Measurements from ENCODE around the gene CXADR.

CXADR gene

DNA sequence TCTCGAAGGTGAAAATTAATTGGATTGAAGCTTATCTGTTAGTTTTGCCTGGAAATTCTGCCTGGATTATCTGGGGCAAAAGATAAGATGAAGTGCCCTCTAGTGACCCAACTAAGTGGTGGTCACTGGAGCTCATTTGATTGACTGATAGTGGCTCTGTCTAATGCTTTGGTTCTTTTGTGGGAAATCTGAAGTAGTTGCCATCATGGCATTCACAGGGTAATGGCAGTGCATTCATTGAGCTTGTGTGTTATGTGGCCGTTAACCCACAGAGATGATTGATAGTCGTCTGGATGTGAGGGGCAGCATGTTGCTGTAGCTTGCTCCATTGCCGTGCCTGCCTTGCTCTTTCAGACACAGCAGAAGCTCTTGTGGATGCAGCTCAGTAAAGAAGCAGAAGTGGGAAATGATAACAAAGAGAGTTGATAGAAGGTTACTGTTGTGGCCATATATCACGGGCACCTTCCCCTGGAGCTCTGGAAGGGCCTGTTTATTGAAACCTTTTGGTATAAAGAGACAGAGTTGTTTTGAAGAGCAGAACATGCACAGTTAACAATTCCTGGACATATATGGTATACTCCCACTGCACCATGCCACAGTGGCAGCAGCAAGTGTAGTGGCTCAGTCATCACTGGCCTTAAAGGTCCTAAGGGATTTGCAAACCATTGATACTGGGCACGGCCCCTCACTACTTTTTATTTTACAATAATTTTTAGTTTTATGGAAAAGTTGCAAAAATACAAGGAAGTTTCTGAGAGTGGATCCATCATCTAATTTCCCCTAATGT is 42.0 kb downstream of the CXADR start:
- Histone ChIP-seq H3K4me1 (ENCODE audit: control insufficient read depth, insufficient read depth, low read length) (no peaks in the 10 kb centered on the region), H3K36me3 (ENCODE audit: control insufficient read depth, insufficient read depth, low read length) (peaks cover 2% of the 10 kb centered on the region), H3K4me3 (ENCODE audit: low read length) (no peak overlapping the region), H3K27ac (ENCODE audit: low read depth, low read length) (no peak overlapping the region), H3K27me3 (ENCODE audit: control insufficient read depth, insufficient read depth, low read length) (no peaks in the 10 kb centered on the region), H3K9ac (ENCODE audit: low read length) (no peak overlapping the region)

DNA sequence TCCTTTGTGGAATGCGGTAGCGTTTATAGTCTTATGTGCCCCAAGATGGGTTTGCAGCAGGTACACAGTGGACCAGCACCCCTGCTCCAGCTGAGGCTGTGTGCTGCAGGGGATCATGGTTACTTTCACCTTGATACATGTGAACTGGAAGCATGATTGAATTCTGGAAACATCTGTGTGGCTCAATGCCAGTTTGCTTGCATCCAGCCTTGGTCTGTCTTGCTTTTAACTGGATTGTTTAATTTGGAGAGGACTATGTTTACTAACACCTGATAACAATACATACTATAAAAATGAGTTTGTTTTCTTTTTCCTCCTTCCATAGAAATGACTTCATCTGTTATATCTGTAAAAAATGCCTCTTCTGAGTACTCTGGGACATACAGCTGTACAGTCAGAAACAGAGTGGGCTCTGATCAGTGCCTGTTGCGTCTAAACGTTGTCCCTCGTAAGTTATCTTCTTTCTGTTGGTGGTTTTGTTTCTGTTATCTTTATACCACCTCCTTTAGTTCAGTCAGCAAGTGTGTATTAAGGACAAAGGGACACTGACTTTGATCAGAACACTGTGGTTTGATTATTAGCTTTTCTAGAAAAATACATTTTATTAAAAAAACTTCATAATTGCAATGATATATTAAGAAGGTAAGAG is 47.7 kb downstream of the CXADR start:
- H3K27ac ChIP-seq (ENCODE audit: low read depth, low read length), result no peak overlapping the region

DNA sequence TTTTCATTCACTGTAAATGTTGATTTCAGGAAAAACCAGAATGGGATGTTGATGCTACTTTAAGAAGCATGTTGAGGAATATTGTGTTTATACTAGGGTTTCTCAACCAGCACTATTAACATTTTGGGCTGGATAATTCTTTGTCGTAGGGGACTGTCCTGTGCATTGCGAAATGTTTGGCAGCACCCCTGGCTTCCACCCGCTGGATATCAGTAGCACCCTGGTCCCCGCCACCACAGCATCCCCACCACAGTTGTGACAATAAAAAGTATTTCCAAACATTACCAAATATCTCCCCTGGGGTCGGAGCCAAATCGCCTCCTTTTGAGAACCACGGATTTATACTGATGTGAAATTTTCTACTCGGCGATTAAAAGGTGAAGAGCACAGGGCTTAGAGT is 57.9 kb downstream of the CXADR start:
- Histone ChIP-seq H3K4me1 (ENCODE audit: control insufficient read depth, insufficient read depth, low read length) (no peaks in the 10 kb centered on the region), H3K27ac (ENCODE audit: low read depth, low read length) (no peak overlapping the region), H3K36me3 (ENCODE audit: control insufficient read depth, insufficient read depth, low read length) (no peaks in the 10 kb centered on the region), H3K4me3 (ENCODE audit: low read length) (no peak overlapping the region), H3K9ac (ENCODE audit: low read length) (no peak overlapping the region), H3K27me3 (ENCODE audit: control insufficient read depth, insufficient read depth, low read length) (no peaks in the 10 kb centered on the region)

More for the DNA sequence above, 47.7 kb downstream of the CXADR start:
- Histone ChIP-seq H3K4me1 (ENCODE audit: control insufficient read depth, insufficient read depth, low read length) (no peaks in the 10 kb centered on the region), H3K4me3 (ENCODE audit: low read length) (no peak overlapping the region), H3K9ac (ENCODE audit: low read length) (no peak overlapping the region), H3K27me3 (ENCODE audit: control insufficient read depth, insufficient read depth, low read length) (no peaks in the 10 kb centered on the region), H3K36me3 (ENCODE audit: control insufficient read depth, insufficient read depth, low read length) (no peaks in the 10 kb centered on the region)

DNA sequence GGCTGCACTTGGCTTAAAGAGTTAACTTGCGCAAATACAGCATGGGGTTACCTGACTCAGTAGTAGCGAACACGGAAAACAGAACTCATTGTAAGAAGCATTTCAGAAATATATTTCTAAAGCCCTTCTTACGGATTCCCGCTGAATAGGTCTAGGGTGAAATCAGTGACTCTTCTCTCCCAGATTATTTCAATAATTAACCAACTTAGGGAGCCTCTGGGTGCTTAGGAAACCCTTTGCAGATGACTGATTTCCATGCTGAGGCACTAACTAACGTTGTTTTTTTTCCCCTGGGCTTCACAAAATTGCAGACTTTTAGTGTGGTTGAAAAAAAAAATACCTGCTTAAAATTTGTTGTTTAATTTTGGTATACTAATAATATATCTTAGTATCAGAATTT is 59.6 kb downstream of the CXADR start:
- Histone ChIP-seq H3K4me1 (ENCODE audit: control insufficient read depth, insufficient read depth, low read length) (no peaks in the 10 kb centered on the region), H3K36me3 (ENCODE audit: control insufficient read depth, insufficient read depth, low read length) (no peaks in the 10 kb centered on the region), H3K27me3 (ENCODE audit: control insufficient read depth, insufficient read depth, low read length) (no peaks in the 10 kb centered on the region), H3K27ac (ENCODE audit: low read depth, low read length) (no peak overlapping the region), H3K4me3 (ENCODE audit: low read length) (no peak overlapping the region), H3K9ac (ENCODE audit: low read length) (no peak overlapping the region)

DNA sequence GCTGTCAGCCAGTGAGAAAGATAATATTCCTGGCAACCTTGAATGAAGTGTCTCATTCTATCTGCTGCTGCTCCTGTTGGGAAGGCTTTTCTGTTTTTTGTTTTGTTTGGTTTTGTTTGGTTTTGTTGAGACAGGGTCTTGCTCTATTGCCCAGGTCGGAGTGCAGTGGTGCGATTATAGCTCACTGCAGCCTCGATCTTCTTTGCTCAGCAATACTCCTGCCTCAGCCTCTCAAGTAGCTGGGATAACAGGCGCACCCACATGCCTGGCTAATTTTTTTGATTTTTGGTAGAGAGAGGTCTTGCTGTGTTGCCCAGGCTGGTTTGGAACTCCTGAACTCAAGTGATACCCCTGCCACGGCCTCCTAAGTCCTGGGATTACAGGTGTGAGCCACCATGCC is 62.2 kb downstream of the CXADR start:
- no peaks in the 10 kb centered on the region for H3K4me1 ChIP-seq (ENCODE audit: control insufficient read depth, insufficient read depth, low read length)
- no peaks in the 10 kb centered on the region for H3K36me3 ChIP-seq (ENCODE audit: control insufficient read depth, insufficient read depth, low read length)
- no peak overlapping the region for H3K9ac ChIP-seq (ENCODE audit: low read length)
- no peak overlapping the region for H3K4me3 ChIP-seq (ENCODE audit: low read length)
- H3K27me3 ChIP-seq (ENCODE audit: control insufficient read depth, insufficient read depth, low read length), result no peaks in the 10 kb centered on the region
- no peak overlapping the region for H3K27ac ChIP-seq (ENCODE audit: low read depth, low read length)

DNA sequence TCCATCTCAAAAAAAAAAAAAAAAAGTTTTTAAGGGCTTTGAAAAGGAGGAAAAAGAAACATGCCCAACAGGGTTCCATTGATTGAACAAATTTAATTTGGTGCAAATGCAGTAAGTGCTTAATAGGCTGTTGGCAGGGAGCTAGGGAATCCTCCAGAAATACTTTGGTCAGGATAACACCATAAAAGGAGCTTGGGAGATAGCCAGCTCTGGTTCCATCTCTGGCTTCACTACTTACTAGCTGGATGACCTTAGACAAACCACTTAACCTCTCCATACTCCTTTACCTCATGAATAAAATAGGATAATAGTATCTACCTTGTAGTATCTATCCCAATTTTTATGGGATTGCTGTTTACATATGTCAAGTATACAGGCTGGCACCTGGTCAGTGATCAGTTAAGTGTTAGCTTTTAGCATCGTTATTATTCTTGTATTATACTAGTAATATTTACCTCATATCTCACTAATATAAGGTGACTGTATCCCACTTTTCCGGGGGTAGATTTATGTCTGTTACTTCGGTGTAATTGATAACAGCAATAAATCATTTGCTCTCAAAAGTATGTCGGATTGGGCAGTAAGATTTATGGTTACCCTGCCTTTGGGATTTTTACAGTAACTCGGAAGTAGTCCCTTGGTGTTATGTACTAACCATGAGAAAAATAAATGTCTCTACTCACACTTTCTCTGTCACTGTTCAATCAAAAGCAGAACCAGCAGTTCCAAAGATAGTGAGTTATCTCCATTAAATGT is 63.4 kb downstream of the CXADR start:
- H3K27ac ChIP-seq (ENCODE audit: low read depth, low read length), result no peak overlapping the region
- H3K9ac ChIP-seq (ENCODE audit: low read length), result no peak overlapping the region
- no peaks in the 10 kb centered on the region for H3K36me3 ChIP-seq (ENCODE audit: control insufficient read depth, insufficient read depth, low read length)
- H3K4me1 ChIP-seq (ENCODE audit: control insufficient read depth, insufficient read depth, low read length), result no peaks in the 10 kb centered on the region
- no peak overlapping the region for H3K4me3 ChIP-seq (ENCODE audit: low read length)
- H3K27me3 ChIP-seq (ENCODE audit: control insufficient read depth, insufficient read depth, low read length), result no peaks in the 10 kb centered on the region

DNA sequence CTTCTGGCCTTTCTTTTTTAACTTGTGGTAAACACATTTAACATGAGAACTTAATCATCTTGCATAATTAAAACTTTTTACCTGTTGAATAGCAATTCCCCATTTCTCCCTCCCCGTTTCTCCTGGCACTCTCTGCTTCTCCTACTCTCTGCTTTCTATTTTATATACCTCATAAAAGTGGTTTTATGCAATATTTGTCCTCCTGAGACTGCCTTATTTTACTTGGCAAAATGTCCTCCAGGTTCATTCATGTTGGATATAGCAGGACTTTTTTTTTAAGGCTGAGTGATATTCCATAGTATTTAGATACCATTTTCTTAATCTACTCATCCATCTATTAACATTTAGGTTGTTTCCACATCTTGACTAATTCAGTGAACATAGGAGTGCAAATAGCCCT is 64.9 kb downstream of the CXADR start:
- H3K36me3 ChIP-seq (ENCODE audit: control insufficient read depth, insufficient read depth, low read length), result no peaks in the 10 kb centered on the region
- H3K9ac ChIP-seq (ENCODE audit: low read length), result no peak overlapping the region

DNA sequence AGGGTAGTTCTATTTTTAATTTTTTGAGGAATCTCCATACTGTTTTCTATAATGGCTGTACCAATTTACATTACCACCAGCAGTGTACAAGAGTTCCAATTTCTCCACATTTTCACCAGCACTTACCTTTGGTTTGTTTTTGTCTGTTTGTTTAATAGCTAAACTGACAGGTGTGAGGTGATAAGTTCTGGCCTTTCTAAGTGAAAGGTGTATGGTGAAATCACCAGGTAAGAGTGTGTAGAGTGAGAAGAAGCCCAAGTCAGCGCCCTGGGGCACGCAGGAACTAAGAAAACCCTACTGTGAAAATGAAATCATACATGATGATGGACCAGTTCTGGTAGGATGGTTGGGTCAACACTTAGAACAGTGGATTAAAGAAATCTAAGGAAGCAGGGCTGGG is 65.3 kb downstream of the CXADR start:
- Histone ChIP-seq H3K9ac (ENCODE audit: low read length) (no peak overlapping the region), H3K36me3 (ENCODE audit: control insufficient read depth, insufficient read depth, low read length) (no peaks in the 10 kb centered on the region), H3K4me1 (ENCODE audit: control insufficient read depth, insufficient read depth, low read length) (no peaks in the 10 kb centered on the region), H3K27me3 (ENCODE audit: control insufficient read depth, insufficient read depth, low read length) (no peaks in the 10 kb centered on the region), H3K27ac (ENCODE audit: low read depth, low read length) (no peak overlapping the region), H3K4me3 (ENCODE audit: low read length) (no peak overlapping the region)

More for the DNA sequence above, 64.9 kb downstream of the CXADR start:
- no peak overlapping the region for H3K27ac ChIP-seq (ENCODE audit: low read depth, low read length)
- H3K27me3 ChIP-seq (ENCODE audit: control insufficient read depth, insufficient read depth, low read length), result no peaks in the 10 kb centered on the region
- H3K4me1 ChIP-seq (ENCODE audit: control insufficient read depth, insufficient read depth, low read length), result no peaks in the 10 kb centered on the region
- H3K4me3 ChIP-seq (ENCODE audit: low read length), result no peak overlapping the region

DNA sequence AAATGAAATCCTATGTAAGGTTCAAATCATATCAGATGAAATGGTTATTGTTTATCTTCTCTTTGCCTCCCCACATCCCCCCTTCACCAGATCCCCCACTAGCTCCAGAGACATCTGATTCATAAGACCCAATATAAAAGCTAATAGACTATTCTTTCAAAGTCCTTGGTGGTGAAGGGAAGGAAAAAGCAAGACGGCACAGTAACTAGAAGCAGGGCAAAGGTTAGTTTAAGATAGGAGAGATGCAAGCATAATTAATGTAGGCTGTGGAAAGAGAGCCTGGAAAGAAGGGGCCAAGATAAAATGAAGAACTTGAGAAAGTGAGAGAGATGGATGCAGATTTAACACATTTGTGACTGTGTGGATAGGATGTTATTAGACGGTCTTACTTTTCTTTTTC is 66.0 kb downstream of the CXADR start:
- Histone ChIP-seq H3K36me3 (ENCODE audit: control insufficient read depth, insufficient read depth, low read length) (no peaks in the 10 kb centered on the region), H3K4me3 (ENCODE audit: low read length) (no peak overlapping the region), H3K27me3 (ENCODE audit: control insufficient read depth, insufficient read depth, low read length) (no peaks in the 10 kb centered on the region), H3K27ac (ENCODE audit: low read depth, low read length) (no peak overlapping the region), H3K4me1 (ENCODE audit: control insufficient read depth, insufficient read depth, low read length) (no peaks in the 10 kb centered on the region), H3K9ac (ENCODE audit: low read length) (no peak overlapping the region)

DNA sequence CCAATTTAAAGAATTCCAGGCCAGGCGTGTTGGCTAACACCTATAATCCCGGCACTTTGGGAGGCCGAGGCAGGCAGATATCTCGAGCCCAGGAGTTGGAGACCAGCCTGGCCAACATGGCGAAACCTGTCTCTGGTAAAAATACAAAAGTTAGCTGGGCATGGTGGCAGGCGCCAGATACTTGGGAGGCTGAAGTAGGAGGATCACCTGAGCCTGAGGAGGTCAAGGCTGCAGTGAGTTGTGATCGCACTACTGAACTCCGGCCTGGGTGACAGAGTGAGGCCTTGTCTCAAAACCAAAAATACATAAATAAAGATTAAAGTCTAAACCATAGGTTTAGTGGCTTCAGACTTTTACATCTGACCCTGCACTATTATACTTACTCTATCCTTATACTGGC is 67.5 kb downstream of the CXADR start:
- Histone ChIP-seq H3K4me1 (ENCODE audit: control insufficient read depth, insufficient read depth, low read length) (no peaks in the 10 kb centered on the region), H3K9ac (ENCODE audit: low read length) (no peak overlapping the region), H3K27me3 (ENCODE audit: control insufficient read depth, insufficient read depth, low read length) (no peaks in the 10 kb centered on the region), H3K27ac (ENCODE audit: low read depth, low read length) (no peak overlapping the region), H3K36me3 (ENCODE audit: control insufficient read depth, insufficient read depth, low read length) (no peaks in the 10 kb centered on the region), H3K4me3 (ENCODE audit: low read length) (no peak overlapping the region)

DNA sequence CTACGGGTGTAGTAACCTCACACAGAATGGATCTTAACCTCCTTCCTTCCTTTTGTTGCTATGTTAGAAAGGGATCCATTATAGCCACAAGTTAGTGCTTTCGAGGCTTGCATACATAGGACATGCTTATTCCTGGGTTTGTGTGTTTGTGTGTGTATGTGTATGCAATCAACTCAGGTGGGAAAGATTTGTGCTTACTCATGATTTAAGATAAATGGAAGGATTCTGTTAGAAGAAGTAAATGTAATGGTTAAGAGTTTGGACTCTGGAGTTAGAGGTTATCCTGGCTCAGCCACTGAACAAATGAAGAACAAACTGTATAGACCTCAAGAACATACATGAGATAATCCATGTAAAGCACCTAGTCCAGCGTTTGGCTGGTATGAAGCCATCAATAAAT is 71.1 kb downstream of the CXADR start:
- Histone ChIP-seq H3K27ac (ENCODE audit: low read depth, low read length) (no peak overlapping the region), H3K36me3 (ENCODE audit: control insufficient read depth, insufficient read depth, low read length) (no peaks in the 10 kb centered on the region), H3K4me1 (ENCODE audit: control insufficient read depth, insufficient read depth, low read length) (no peaks in the 10 kb centered on the region), H3K9ac (ENCODE audit: low read length) (no peak overlapping the region), H3K27me3 (ENCODE audit: control insufficient read depth, insufficient read depth, low read length) (no peaks in the 10 kb centered on the region), H3K4me3 (ENCODE audit: low read length) (no peak overlapping the region)

DNA sequence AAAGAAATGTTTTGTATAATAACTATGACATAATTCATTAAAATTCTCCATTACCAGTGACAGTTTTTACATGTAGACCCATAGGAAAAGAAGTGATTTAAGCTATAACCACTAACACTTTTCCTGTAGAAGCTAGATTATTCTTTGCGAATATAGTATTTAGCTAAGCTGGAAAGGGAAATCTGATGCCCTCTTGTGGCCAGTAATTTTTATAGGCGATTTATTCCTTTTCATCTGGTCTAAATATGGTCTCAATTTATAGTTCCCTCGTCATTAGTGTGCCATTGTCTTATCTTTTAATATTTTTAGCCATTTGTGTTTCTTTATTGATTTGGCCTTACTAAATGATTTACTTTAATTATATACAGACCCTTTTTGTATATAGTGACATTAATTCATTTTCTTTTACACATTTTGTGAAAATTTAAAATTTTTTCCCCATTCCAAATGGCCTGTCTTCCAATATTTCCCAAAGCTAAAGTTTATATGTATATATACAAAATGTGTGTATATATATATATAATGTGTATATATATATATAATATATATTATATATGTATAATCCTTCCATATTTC is 73.1 kb downstream of the CXADR start:
- H3K4me3 ChIP-seq (ENCODE audit: low read length), result no peak overlapping the region
- no peaks in the 10 kb centered on the region for H3K4me1 ChIP-seq (ENCODE audit: control insufficient read depth, insufficient read depth, low read length)
- no peaks in the 10 kb centered on the region for H3K36me3 ChIP-seq (ENCODE audit: control insufficient read depth, insufficient read depth, low read length)
- no peak overlapping the region for H3K9ac ChIP-seq (ENCODE audit: low read length)
- H3K27me3 ChIP-seq (ENCODE audit: control insufficient read depth, insufficient read depth, low read length), result no peaks in the 10 kb centered on the region
- H3K27ac ChIP-seq (ENCODE audit: low read depth, low read length), result no peak overlapping the region

All from rectal smooth muscle tissue (tissue), 1 donor.